ENCODE measurements around the gene MRPL10.
A peak's percentile ranks its signal among the peaks of the same experiment; 100 is the strongest.

MRPL10 gene

DNA sequence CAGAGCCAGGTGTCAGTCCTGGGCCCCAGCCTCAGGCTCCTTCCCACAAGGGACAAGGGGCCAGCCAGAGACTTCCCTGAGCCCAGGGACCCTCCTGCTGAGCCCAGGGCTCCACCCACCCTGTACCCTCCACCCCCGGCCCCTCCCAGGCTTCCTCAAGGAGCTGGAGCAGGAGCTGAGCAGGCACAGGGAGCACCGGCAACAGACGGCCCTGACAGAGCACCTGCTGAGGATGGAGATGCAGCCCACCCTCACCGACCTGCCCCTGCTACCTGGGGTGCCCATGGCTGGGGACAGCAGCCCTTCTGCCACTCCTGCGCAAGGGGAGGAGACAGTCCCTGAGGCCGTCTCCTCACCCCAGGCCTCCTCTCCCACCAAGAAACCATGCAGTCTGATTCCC lies 5.3 kb upstream of the MRPL10 start:
- no peak overlapping the region for H2BK12ac ChIP-seq (ENCODE audit: low read length in 2 of 2)
- WGBS: 81% methylated on average over 6 of the region's 6 CpGs
- no peak overlapping the region for H2AFZ ChIP-seq (ENCODE audit: low read depth, low read length)
- no peak overlapping the region for H3K14ac ChIP-seq (ENCODE audit: low read length in 2 of 2)
- H3K9me3 ChIP-seq (ENCODE audit: control insufficient read depth, low read length): no peaks in the 10 kb centered on the region
- H3K4me3 ChIP-seq (ENCODE audit: insufficient read depth in 1 of 2, low read depth in 1 of 2, low read length in 2 of 2): no peak overlapping the region
- peak overlapping the region; percentile 6 for H3K27ac ChIP-seq (ENCODE audit: low read length, poor library complexity, severe bottlenecking)
- no peak overlapping the region for H3K4ac ChIP-seq (ENCODE audit: low read depth in 1 of 2, low read length in 2 of 2)
- H2BK5ac ChIP-seq (ENCODE audit: low read depth, low read length, poor library complexity, severe bottlenecking): no peak overlapping the region
- H3K79me1 ChIP-seq (replicated peaks; ENCODE audit: low read length, poor library complexity, severe bottlenecking): peaks cover 19% of the 10 kb centered on the region
- H3K4me1 ChIP-seq (ENCODE audit: control insufficient read depth, insufficient read depth, low read depth, low read length): peaks cover 34% of the 10 kb centered on the region
- no peak overlapping the region for H4K91ac ChIP-seq (ENCODE audit: low read length)
- no peak overlapping the region for H3K23ac ChIP-seq (ENCODE audit: low read length in 2 of 2)
- H2BK120ac ChIP-seq (ENCODE audit: low read depth, low read length): no peak overlapping the region
- no peak overlapping the region for H3K18ac ChIP-seq (ENCODE audit: low read depth in 1 of 2, low read length in 2 of 2)
- no peak overlapping the region for H3K9ac ChIP-seq (ENCODE audit: low read length)
- H2AK5ac ChIP-seq (ENCODE audit: low read length, severe bottlenecking): no peak overlapping the region
- no peaks in the 10 kb centered on the region for H3K27me3 ChIP-seq (ENCODE audit: control insufficient read depth in 1 of 2, insufficient read depth in 1 of 2, low read length in 2 of 2)
- peaks cover 29 to 37% of the 10 kb centered on the region in 2 experiments for H3K36me3 ChIP-seq (ENCODE audit: control insufficient read depth in 1 of 2, insufficient read depth in 2 of 2, low read depth in 1 of 2, low read length in 2 of 2)
- no peak for DNase-seq
- H4K8ac ChIP-seq (ENCODE audit: low read length): no peak overlapping the region
- no peak overlapping the region for H3K4me2 ChIP-seq (ENCODE audit: low read length, poor library complexity, severe bottlenecking)
- H2BK15ac ChIP-seq (ENCODE audit: low read depth, poor library complexity, severe bottlenecking): no peak overlapping the region

DNA sequence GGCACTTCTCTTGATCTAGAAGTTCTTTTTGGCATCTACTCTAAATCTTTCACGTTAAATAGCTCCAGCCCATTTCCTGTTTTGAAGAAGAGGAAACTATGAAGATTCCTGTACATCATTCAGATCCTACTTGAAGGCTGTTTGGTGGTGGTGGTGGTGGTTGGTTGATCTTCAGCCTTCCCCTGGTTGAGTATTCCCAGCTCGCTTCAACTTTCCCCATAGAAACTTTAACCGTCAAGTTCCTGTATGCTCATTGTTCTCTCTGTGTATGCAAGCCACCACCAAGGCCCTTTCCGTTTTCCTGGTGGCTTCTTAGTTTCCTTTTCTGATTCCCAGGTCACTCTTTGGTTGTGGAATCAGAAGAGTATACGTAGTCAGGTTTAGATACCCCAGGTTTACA lies 3.4 kb upstream of the MRPL10 start:
- no peak overlapping the region for H2AK5ac ChIP-seq (ENCODE audit: low read length, severe bottlenecking)
- H4K91ac ChIP-seq (ENCODE audit: low read length): no peak overlapping the region
- no peak for DNase-seq
- H3K18ac ChIP-seq (ENCODE audit: low read depth in 1 of 2, low read length in 2 of 2): no peak overlapping the region
- no peak overlapping the region for H3K9ac ChIP-seq (ENCODE audit: low read length)
- no peak overlapping the region for H3K23ac ChIP-seq (ENCODE audit: low read length in 2 of 2)
- peaks cover 28% of the 10 kb centered on the region for H3K4me1 ChIP-seq (ENCODE audit: control insufficient read depth, insufficient read depth, low read depth, low read length)
- no peak overlapping the region for H3K4me2 ChIP-seq (ENCODE audit: low read length, poor library complexity, severe bottlenecking)
- H2BK5ac ChIP-seq (ENCODE audit: low read depth, low read length, poor library complexity, severe bottlenecking): no peak overlapping the region
- no peak overlapping the region for H3K4ac ChIP-seq (ENCODE audit: low read depth in 1 of 2, low read length in 2 of 2)
- no peak overlapping the region for H2AFZ ChIP-seq (ENCODE audit: low read depth, low read length)
- 83% methylated on average over 3 of the region's 5 CpGs for WGBS
- no peaks in the 10 kb centered on the region for H3K27me3 ChIP-seq (ENCODE audit: control insufficient read depth in 1 of 2, insufficient read depth in 1 of 2, low read length in 2 of 2)
- H2BK120ac ChIP-seq (ENCODE audit: low read depth, low read length): no peak overlapping the region
- H3K9me3 ChIP-seq (ENCODE audit: control insufficient read depth, low read length): no peaks in the 10 kb centered on the region
- no peak overlapping the region for H4K8ac ChIP-seq (ENCODE audit: low read length)
- H3K14ac ChIP-seq (ENCODE audit: low read length in 2 of 2): no peak overlapping the region
- no peak overlapping the region for H3K4me3 ChIP-seq (ENCODE audit: insufficient read depth in 1 of 2, low read depth in 1 of 2, low read length in 2 of 2)
- no peak overlapping the region for H3K27ac ChIP-seq (ENCODE audit: low read length, poor library complexity, severe bottlenecking)
- H3K36me3 ChIP-seq (ENCODE audit: control insufficient read depth in 1 of 2, insufficient read depth in 2 of 2, low read depth in 1 of 2, low read length in 2 of 2): peaks cover 29 to 37% of the 10 kb centered on the region in 2 experiments
- H3K79me1 ChIP-seq (replicated peaks; ENCODE audit: low read length, poor library complexity, severe bottlenecking): peaks cover 14% of the 10 kb centered on the region
- no peak overlapping the region for H2BK15ac ChIP-seq (ENCODE audit: low read depth, poor library complexity, severe bottlenecking)
- no peak overlapping the region for H2BK12ac ChIP-seq (ENCODE audit: low read length in 2 of 2)

DNA sequence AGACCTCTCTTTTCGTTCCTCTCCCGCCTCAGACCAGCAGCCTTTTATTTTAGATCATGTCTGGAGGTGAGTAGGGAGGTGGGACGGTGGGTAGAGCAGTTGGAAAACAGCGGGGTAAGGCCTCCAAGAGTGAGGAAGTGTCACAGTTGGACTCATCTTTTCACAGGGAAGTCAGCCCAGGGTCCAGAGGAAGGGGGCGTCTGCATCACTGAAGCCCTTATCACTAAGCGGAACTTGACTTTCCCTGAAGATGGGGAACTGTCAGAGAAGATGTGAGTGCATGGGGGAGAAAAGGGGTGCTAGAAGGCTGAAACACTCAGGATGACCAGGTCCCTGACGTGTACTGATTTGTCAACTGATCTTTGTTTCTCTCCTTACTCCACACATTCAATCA lies 590 bp upstream of the MRPL10 start:
- Histone ChIP-seq H3K79me1 (replicated peaks; ENCODE audit: low read length, poor library complexity, severe bottlenecking) (peaks cover 13% of the 10 kb centered on the region), H3K23ac (ENCODE audit: low read length in 2 of 2) (no peak overlapping the region), H3K9me3 (ENCODE audit: control insufficient read depth, low read length) (no peaks in the 10 kb centered on the region), H3K4me3 (ENCODE audit: insufficient read depth in 1 of 2, low read depth in 1 of 2, low read length in 2 of 2) (peak overlapping the region in 1 of 2 experiments; percentile 99), H2BK5ac (ENCODE audit: low read depth, low read length, poor library complexity, severe bottlenecking) (no peak overlapping the region), H2BK120ac (ENCODE audit: low read depth, low read length) (no peak overlapping the region), H2AFZ (ENCODE audit: low read depth, low read length) (peak overlapping the region; percentile 33), H2AK5ac (ENCODE audit: low read length, severe bottlenecking) (no peak overlapping the region), H3K18ac (ENCODE audit: low read depth in 1 of 2, low read length in 2 of 2) (peak overlapping the region in 1 of 2 experiments; percentile 67), H3K27ac (ENCODE audit: low read length, poor library complexity, severe bottlenecking) (no peak overlapping the region), H4K91ac (ENCODE audit: low read length) (no peak overlapping the region), H3K4me2 (ENCODE audit: low read length, poor library complexity, severe bottlenecking) (peak overlapping the region; percentile 80), H3K4me1 (ENCODE audit: control insufficient read depth, insufficient read depth, low read depth, low read length) (peaks cover 13% of the 10 kb centered on the region), H2BK15ac (ENCODE audit: low read depth, poor library complexity, severe bottlenecking) (no peak overlapping the region), H3K27me3 (ENCODE audit: control insufficient read depth in 1 of 2, insufficient read depth in 1 of 2, low read length in 2 of 2) (no peaks in the 10 kb centered on the region), H3K9ac (ENCODE audit: low read length) (peak overlapping the region; percentile 97), H3K4ac (ENCODE audit: low read depth in 1 of 2, low read length in 2 of 2) (no peak overlapping the region), H3K14ac (ENCODE audit: low read length in 2 of 2) (no peak overlapping the region), H2BK12ac (ENCODE audit: low read length in 2 of 2) (no peak overlapping the region), H4K8ac (ENCODE audit: low read length) (no peak overlapping the region), H3K36me3 (ENCODE audit: control insufficient read depth in 1 of 2, insufficient read depth in 2 of 2, low read depth in 1 of 2, low read length in 2 of 2) (peaks cover 24 to 36% of the 10 kb centered on the region in 2 experiments)
- DNase-seq: no peak
- WGBS: 42% methylated on average over 5 of the region's 7 CpGs

DNA sequence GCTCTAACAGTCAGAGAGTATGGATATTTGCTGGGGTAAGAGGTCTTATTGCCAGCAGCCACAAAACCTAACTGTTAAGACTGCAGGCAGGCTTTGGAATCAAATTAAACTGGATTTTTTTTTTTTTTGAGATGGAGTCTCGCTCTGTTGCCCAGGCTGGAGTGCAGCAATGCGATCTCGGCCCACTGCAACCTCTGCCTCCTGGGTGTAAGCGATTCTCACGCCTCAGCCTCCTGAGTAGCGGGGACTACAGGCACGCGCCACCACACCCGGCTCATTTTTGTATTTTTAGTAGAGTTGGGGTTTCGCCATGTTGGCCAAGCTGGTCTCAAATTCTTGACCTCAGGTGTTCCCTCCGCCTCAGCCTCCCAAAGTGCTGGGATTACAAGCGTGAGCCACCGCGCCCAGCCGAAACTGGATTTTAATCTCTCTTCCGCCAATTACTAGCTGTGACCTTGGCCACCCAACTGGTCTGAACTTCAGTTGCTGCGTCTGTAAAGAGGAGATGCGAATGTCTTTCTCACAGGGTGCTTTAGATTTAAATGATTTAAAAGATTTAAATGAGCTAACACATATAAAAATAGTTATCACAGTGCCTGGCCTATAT lies 842 bp downstream of the MRPL10 start:
- no peak overlapping the region for H2AK5ac ChIP-seq (ENCODE audit: low read length, severe bottlenecking)
- no peak overlapping the region for H2BK120ac ChIP-seq (ENCODE audit: low read depth, low read length)
- H3K27me3 ChIP-seq (ENCODE audit: control insufficient read depth in 1 of 2, insufficient read depth in 1 of 2, low read length in 2 of 2): no peaks in the 10 kb centered on the region
- no peak overlapping the region for H4K8ac ChIP-seq (ENCODE audit: low read length)
- H3K9ac ChIP-seq (ENCODE audit: low read length): peak overlapping the region; percentile 97
- no peak overlapping the region for H2BK12ac ChIP-seq (ENCODE audit: low read length in 2 of 2)
- H3K79me1 ChIP-seq (replicated peaks; ENCODE audit: low read length, poor library complexity, severe bottlenecking): peaks cover 14% of the 10 kb centered on the region
- H2BK15ac ChIP-seq (ENCODE audit: low read depth, poor library complexity, severe bottlenecking): no peak overlapping the region
- H3K36me3 ChIP-seq (ENCODE audit: control insufficient read depth in 1 of 2, insufficient read depth in 2 of 2, low read depth in 1 of 2, low read length in 2 of 2): peaks cover 20 to 39% of the 10 kb centered on the region in 2 experiments
- H3K18ac ChIP-seq (ENCODE audit: low read depth in 1 of 2, low read length in 2 of 2): no peak overlapping the region
- H3K4ac ChIP-seq (ENCODE audit: low read depth in 1 of 2, low read length in 2 of 2): no peak overlapping the region
- no peak overlapping the region for H3K14ac ChIP-seq (ENCODE audit: low read length in 2 of 2)
- H3K23ac ChIP-seq (ENCODE audit: low read length in 2 of 2): no peak overlapping the region
- H3K4me3 ChIP-seq (ENCODE audit: insufficient read depth in 1 of 2, low read depth in 1 of 2, low read length in 2 of 2): peak overlapping the region in 1 of 2 experiments; percentile 99
- H2BK5ac ChIP-seq (ENCODE audit: low read depth, low read length, poor library complexity, severe bottlenecking): no peak overlapping the region
- no peak overlapping the region for H3K27ac ChIP-seq (ENCODE audit: low read length, poor library complexity, severe bottlenecking)
- peaks cover 8% of the 10 kb centered on the region for H3K4me1 ChIP-seq (ENCODE audit: control insufficient read depth, insufficient read depth, low read depth, low read length)
- H3K9me3 ChIP-seq (ENCODE audit: control insufficient read depth, low read length): no peaks in the 10 kb centered on the region
- 97% methylated on average over 16 of the region's 18 CpGs for WGBS
- no peak for DNase-seq
- peak overlapping the region; percentile 76 for H3K4me2 ChIP-seq (ENCODE audit: low read length, poor library complexity, severe bottlenecking)
- H2AFZ ChIP-seq (ENCODE audit: low read depth, low read length): no peak overlapping the region
- H4K91ac ChIP-seq (ENCODE audit: low read length): no peak overlapping the region

All from mesenchymal stem cell (in vitro differentiated cells and primary cell).